GM12878 (cell line): ENCODE data around the gene EP300. TPM values are rescaled to one million over a fixed set of nuclear protein-coding genes. Genes with fewer than 3 reads are reported as not detected.
A peak's percentile ranks its signal among the peaks of the same experiment; 100 is the strongest.

Source experiments
- ATAC-seq: fragments of 200-7000 bp; cut with Tn5 transposase; 3 replicates; pipeline ENCODE4 v1.9.1; 2020; ENCODE audit warnings: mild to moderate bottlenecking, moderate library complexity
- BruUV-seq: library from RNA; stranded (reverse); fragments of 400-500 nt; replicated peaks from 2 replicates; lab custom pipeline; 2021; lab: Mats Ljungman, UMichigan
- CTCF ChIA-PET: fragments of 300-600 bp; sonication (Branson Sonifier 250); formaldehyde crosslinking; extraction: SDS; loops from one replicate; lab custom pipeline; 2021; ENCODE audit warnings: inconsistent platforms; lab: Yijun Ruan, JAX
- POLR2A ChIA-PET: fragments of 350-600 bp; formaldehyde crosslinking; extraction: SDS; loops from one replicate; lab custom pipeline; 2021; ENCODE audit warnings: inconsistent platforms; lab: Charles Lee
- RAD21 ChIA-PET: fragments of 300-600 bp; sonication (Branson Sonifier 250); formaldehyde crosslinking; loops from one replicate; lab custom pipeline; 2023; ENCODE audit warnings: antibody characterized with exemption; ENCODE audit not compliant: unreplicated experiment; lab: Charles Lee
- SMC1A ChIA-PET: fragments of 300-600 bp; sonication (Branson Sonifier 250); formaldehyde crosslinking; loops from one replicate; lab custom pipeline; 2023; ENCODE audit not compliant: unreplicated experiment, uncharacterized antibody; lab: Charles Lee
- DNase-seq: peaks from one replicate; pipeline ENCODE4 v3.0.0-alpha.2; 2011; ENCODE audit warnings: low read depth, low spot score
- FAIRE-seq: peaks from 3 replicates; lab custom pipeline; 2011; peaks lifted over from hg19 to GRCh38; lab: Jason Lieb, UNC
- H2AFZ ChIP-seq: 2 replicates; pipeline ENCODE4 v1.6.0; 2011; ENCODE audit warnings: low read depth, low read length, control low read depth; ENCODE audit not compliant: control insufficient read depth
- H3K27ac ChIP-seq: 2 replicates; pipeline ENCODE4 v1.5.1; 2011; ENCODE audit warnings: control low read depth; ENCODE audit not compliant: control insufficient read depth, insufficient read depth
- H3K27me3 ChIP-seq, 2 experiments: replicated peaks in 1 of 2; 2 replicates each; pipeline versions ENCODE4 v1.6.0 to v1.6.1; 2011; ENCODE audit warnings: low read length in 1 of 2; ENCODE audit not compliant: control insufficient read depth in 2 of 2, insufficient read depth in 2 of 2
- H3K36me3 ChIP-seq, 2 experiments: 2 replicates each; pipeline ENCODE4 v1.5.1; 2011; ENCODE audit warnings: low read length in 1 of 2; ENCODE audit not compliant: control insufficient read depth in 2 of 2, insufficient read depth in 2 of 2
- H3K4me1 ChIP-seq: 2 replicates; pipeline ENCODE4 v1.6.1; 2011; ENCODE audit warnings: mild to moderate bottlenecking, low read length, moderate library complexity, mixed read lengths; ENCODE audit not compliant: control insufficient read depth, insufficient read depth
- H3K4me2 ChIP-seq: 2 replicates; pipeline ENCODE4 v1.6.0; 2011; ENCODE audit warnings: control low read depth; ENCODE audit not compliant: control insufficient read depth, insufficient read depth
- H3K4me3 ChIP-seq: fragments of 200-600 bp; sonication (generic); 2 replicates; pipeline ENCODE4 v1.5.1; 2016
- H3K79me2 ChIP-seq: 2 replicates; pipeline ENCODE4 v1.6.0; 2011; ENCODE audit warnings: low read length; ENCODE audit not compliant: control insufficient read depth, insufficient read depth
- H3K9ac ChIP-seq: 2 replicates; pipeline ENCODE4 v1.8.0; 2011; ENCODE audit warnings: low read length, control low read depth, mixed read lengths; ENCODE audit not compliant: control insufficient read depth, insufficient read depth
- H3K9me3 ChIP-seq: replicated peaks from 3 replicates; pipeline ENCODE4 v1.5.1; 2011; ENCODE audit warnings: mild to moderate bottlenecking, low read length; ENCODE audit not compliant: control insufficient read depth, insufficient read depth
- H4K20me1 ChIP-seq: 2 replicates; pipeline ENCODE4 v1.6.0; 2011; ENCODE audit not compliant: control insufficient read depth, insufficient read depth
- CREB1 ChIP-seq: IDR thresholded peaks from 2 replicates; pipeline ENCODE4 v1.6.1; 2012; ENCODE audit warnings: low read depth, mild to moderate bottlenecking, inconsistent platforms
- FOS ChIP-seq: IDR thresholded peaks from 3 replicates; pipeline ENCODE4 v1.6.1; 2011; ENCODE audit warnings: borderline replicate concordance; ENCODE audit not compliant: insufficient read length; ENCODE audit errors: extremely low read depth
- IRF4 ChIP-seq: IDR thresholded peaks from 2 replicates; pipeline ENCODE4 v1.6.1; 2011; ENCODE audit warnings: low read depth, low read length
- MEF2B ChIP-seq: fragments of 450-650 bp; IDR thresholded peaks from 2 replicates; pipeline ENCODE4 v1.6.1; 2018; ENCODE audit warnings: mild to moderate bottlenecking, moderate library complexity; ENCODE audit not compliant: partially characterized antibody, poor library complexity, severe bottlenecking
- NFYB ChIP-seq: IDR thresholded peaks from 2 replicates; pipeline ENCODE4 v1.6.1; 2011; ENCODE audit warnings: low read depth, mild to moderate bottlenecking, low read length, improper control_type of control experiment, moderate library complexity; ENCODE audit not compliant: insufficient read depth
- POLR2AphosphoS5 ChIP-seq: IDR thresholded peaks from 2 replicates; pipeline ENCODE4 v1.6.1; 2011; ENCODE audit warnings: mild to moderate bottlenecking, low read length, inconsistent platforms
- RAD51 ChIP-seq: fragments of 450-650 bp; IDR thresholded peaks from 2 replicates; pipeline ENCODE4 v1.6.1; 2016; ENCODE audit warnings: moderate library complexity, mild to moderate bottlenecking, inconsistent platforms
- RELA ChIP-seq: fragments of 450-650 bp; IDR thresholded peaks from 2 replicates; pipeline ENCODE4 v1.8.0; 2014; ENCODE audit warnings: borderline replicate concordance; ENCODE audit not compliant: partially characterized antibody
- RFX5 ChIP-seq: IDR thresholded peaks from 2 replicates; pipeline ENCODE4 v1.6.1; 2011; ENCODE audit warnings: low read depth, low read length, improper control_type of control experiment
- RUNX3 ChIP-seq: IDR thresholded peaks from 2 replicates; pipeline ENCODE4 v1.6.1; 2012; ENCODE audit warnings: low read length, inconsistent platforms
- SMC3 ChIP-seq: IDR thresholded peaks from 2 replicates; pipeline ENCODE4 v1.6.1; 2011; ENCODE audit warnings: low read length, improper control_type of control experiment, borderline replicate concordance
- SREBF1 ChIP-seq: IDR thresholded peaks from 2 replicates; pipeline ENCODE4 v1.6.1; 2012; ENCODE audit warnings: mild to moderate bottlenecking, low read length
- ZBED1 ChIP-seq: IDR thresholded peaks from 2 replicates; pipeline ENCODE4 v1.6.1; 2016; ENCODE audit warnings: borderline replicate concordance
- whole genome bisulfite sequencing: methylation state at CpG from one replicate; pipeline ENCODE4 v1.1.6; 2016; ENCODE audit warnings: low lambda C conversion rate; ENCODE audit not compliant: insufficient replicate concordance, insufficient coverage; ENCODE audit errors: missing lambda C conversion rate; 5-methylcytosine and 5-hydroxymethylcytosine counted together
- in situ Hi-C: fragments of 300-500 bp; cut with MboI; formaldehyde crosslinking; loops from 9 replicates; pipeline ENCODE4 v1.14.3; 2018; ENCODE audit warnings: mixed read lengths
- intact Hi-C: fragments of 100-400 bp; cut with micrococcal nuclease; formaldehyde crosslinking; loops from one replicate; pipeline ENCODE4 v1.14.2; 2022; ENCODE audit not compliant: unreplicated experiment
- polyA plus RNA-seq, 11 experiments: library from polyadenylated mRNA; depleted of rRNA in 4 of 11; unstranded in 6 of 11; stranded (reverse) in 5 of 11; fragments of >200 nt; fragmentation: Nextera tagmentation in 4 of 11; fragmentation: Illumina TruSeq in 1 of 11; extraction: Ambion mirVana in 4 of 11; extraction: Trizol in 1 of 11; gene quantifications; 1 replicate in 1 of 11; 2 replicates in 10 of 11; pipeline versions ENCODE4 v1.2.1 to v1.2.3, GENCODE V29; 2011 to 2016; ENCODE audit warnings: inconsistent platforms in 2 of 11, missing spikeins in 2 of 11, low read depth in 1 of 11
- total RNA-seq, 4 experiments: library from RNA; depleted of rRNA in 3 of 4; stranded (reverse); fragments of >200 nt in 3 of 4; fragmentation: Illumina TruSeq in 1 of 4; extraction: Trizol in 1 of 4; gene quantifications; 2 replicates each; pipeline versions ENCODE4 v1.2.1 to v1.2.3, GENCODE V29; 2013 to 2021

The EP300 gene
- total and polyA plus RNA-seq, 10 of the 15 experiments (the other 5 are each of a cell fraction or from before 2014, with no cell fraction given): 5.5 to 48.5 (median 23.6) TPM

GRCh38 chr22:41206719-41207118 lies 114.3 kb downstream of the EP300 start:
- intact Hi-C loops: no loop called here
- FAIRE-seq: no peak
- in situ Hi-C loops: no loop called here
- ChIA-PET SMC1A (interaction anchor here (0.6 to 1.1 kb wide), 4 partner anchors 12 to 284 kb away, joined by 3 read pairs; no protein-coding TSS in a partner anchor), RAD21 (interaction anchor here (1.0 to 1.8 kb wide), 3 partner anchors 14 to 574 kb away, joined by 3 to 7 read pairs (median 4); no protein-coding TSS in a partner anchor), CTCF (interaction anchor here (1.0 to 1.8 kb wide), 2 partner anchors 11 to 284 kb away, joined by 3 to 5 read pairs; no protein-coding TSS in a partner anchor), POLR2A (interaction anchor here (0.6 to 1.4 kb wide), 4 partner anchors 12 to 255 kb away, joined by 3 to 11 read pairs (median 10); no protein-coding TSS in a partner anchor)
- no peak overlapping the region for H3K4me3 ChIP-seq
- no peak for ATAC-seq
- peak; percentile 54 for TF ChIP-seq MEF2B
- no peak for TF ChIP-seq IRF4
- H2AFZ ChIP-seq: no peak overlapping the region
- no peak for DNase-seq
- H4K20me1 ChIP-seq: no peaks in the 10 kb centered on the region
- no peaks in the 10 kb centered on the region for H3K4me1 ChIP-seq
- no peaks in the 10 kb centered on the region for H3K27me3 ChIP-seq
- H3K9ac ChIP-seq: no peak overlapping the region
- no peaks in the 10 kb centered on the region for H3K9me3 ChIP-seq
- peaks cover 0 to 5% of the 10 kb centered on the region in 2 experiments; a peak in 2 of 4 replicates for H3K36me3 ChIP-seq
- H3K27ac ChIP-seq: no peak overlapping the region
- H3K4me2 ChIP-seq: peak overlapping the region; percentile 27; the same call in 1 of the 2 replicates
- WGBS: 9% methylated on average over 9 of the region's 9 CpGs
- H3K79me2 ChIP-seq: peaks cover 10% of the 10 kb centered on the region
- BruUV-seq: TSS peak; percentile 49

- WGBS: 98% methylated on average over 10 of the region's 10 CpGs
- H3K79me2 ChIP-seq: no peaks in the 10 kb centered on the region
- no peak overlapping the region for H3K4me3 ChIP-seq
- H3K27me3 ChIP-seq: no peaks in the 10 kb centered on the region
- DNase-seq: no peak
- no peak overlapping the region for H3K9ac ChIP-seq
- POLR2A ChIA-PET: no interaction called here
- H2AFZ ChIP-seq: no peak overlapping the region
- H3K27ac ChIP-seq: no peak overlapping the region
- H4K20me1 ChIP-seq: no peaks in the 10 kb centered on the region
- CTCF ChIA-PET: interaction anchor here (2.2 kb wide), 1 partner anchor 22 kb away, joined by 6 read pairs; no protein-coding TSS in a partner anchor
- RAD21 ChIA-PET: interaction anchor here (0.5 kb wide), 1 partner anchor 316 kb away, joined by 3 read pairs; no protein-coding TSS in a partner anchor
- H3K36me3 ChIP-seq: peaks cover 6 to 13% of the 10 kb centered on the region in 2 experiments
- no TSS peak for BruUV-seq
- TF ChIP-seq RFX5: no peak
- no peak for TF ChIP-seq CREB1
- no peak for TF ChIP-seq ZBED1
- no peak for TF ChIP-seq SREBF1
- TF ChIP-seq NFYB: no peak
- TF ChIP-seq RELA: no peak
- no peak for TF ChIP-seq FOS
- TF ChIP-seq RAD51: no peak
- no peak for TF ChIP-seq RUNX3
- no peak for TF ChIP-seq SMC3
- no peak for TF ChIP-seq POLR2AphosphoS5
- intact Hi-C loops (no loop called here), in situ Hi-C loops (no loop called here)
- SMC1A ChIA-PET: interaction anchor here (0.9 kb wide), 1 partner anchor 293 kb away, joined by 3 read pairs; no protein-coding TSS in a partner anchor
- no peak for ATAC-seq
- FAIRE-seq: no peak
- no peak overlapping the region for H3K4me2 ChIP-seq
- peaks cover 12% of the 10 kb centered on the region for H3K4me1 ChIP-seq
- H3K9me3 ChIP-seq: no peaks in the 10 kb centered on the region; the same call in 2 of the 3 replicates
Observed at GRCh38 chr22:41215409-41215808, 123.0 kb downstream of the EP300 start.
